ENCODE results near the gene CCDC178.

GRCh38 chr18:33195795-33196194 lies 244.7 kb downstream of the CCDC178 start:
- TF ChIP-seq CTCF (IDR thresholded peaks at IDR 0.05): no peak
- TF ChIP-seq POLR2A (IDR thresholded peaks at IDR 0.05): no peak
